Right atrium auricular region (tissue), 2 donors: ENCODE measurements around the gene GALNT15. TPM values are rescaled to one million over a fixed set of nuclear protein-coding genes. Genes with fewer than 3 reads are reported as not detected.
A peak's percentile ranks its signal among the peaks of the same experiment; 100 is the strongest.

Source experiments
- DNase-seq: peaks from one replicate; pipeline ENCODE4 v3.0.0-alpha.2; 2019; ENCODE audit warnings: low spot score
- H3K27ac ChIP-seq, 2 donors: fragments of 200-600 bp; sonication (generic); 1 replicate in 1 of 2; 2 replicates in 1 of 2; pipeline ENCODE4 v1.5.1; 2016 to 2019
- H3K27me3 ChIP-seq, 2 donors: fragments of 200-600 bp; sonication (generic); one replicate each; pipeline versions ENCODE4 v1.5.1 to v1.6.0; 2017 to 2019
- H3K36me3 ChIP-seq: fragments of 200-600 bp; sonication (generic); one replicate; pipeline ENCODE4 v1.5.1; 2016
- H3K4me1 ChIP-seq, 2 donors: fragments of 200-600 bp; sonication (generic); one replicate each; pipeline versions ENCODE4 v1.5.1 to v1.6.0; 2017 to 2019
- H3K4me3 ChIP-seq, 2 donors: fragments of 200-600 bp; sonication (generic); 1 replicate in 1 of 2; 2 replicates in 1 of 2; pipeline ENCODE4 v1.5.1; 2017 to 2019; ENCODE audit warnings: mild to moderate bottlenecking in 1 of 2, moderate library complexity in 1 of 2
- H3K9me3 ChIP-seq, 2 donors: fragments of 200-600 bp; sonication (generic); one replicate each; pipeline ENCODE4 v1.5.1; 2019
- total RNA-seq, 2 donors: library from RNA; depleted of rRNA; stranded (reverse); fragments of >200 nt; gene quantifications; one replicate each; pipeline ENCODE4 v1.1.0, GENCODE V29; 2016
- TF ChIP-seq, protein P1 (sequence below), 2 donors: fragments of 200-600 bp; sonication (generic); IDR thresholded peaks; one replicate each; pipeline ENCODE4 v1.5.1; 2019; ENCODE audit warnings: antibody characterized with exemption in 2 of 2

The GALNT15 gene
- total RNA-seq, 2 donors from 2014 or later, result 21.7 to 83.1 TPM

DNA sequence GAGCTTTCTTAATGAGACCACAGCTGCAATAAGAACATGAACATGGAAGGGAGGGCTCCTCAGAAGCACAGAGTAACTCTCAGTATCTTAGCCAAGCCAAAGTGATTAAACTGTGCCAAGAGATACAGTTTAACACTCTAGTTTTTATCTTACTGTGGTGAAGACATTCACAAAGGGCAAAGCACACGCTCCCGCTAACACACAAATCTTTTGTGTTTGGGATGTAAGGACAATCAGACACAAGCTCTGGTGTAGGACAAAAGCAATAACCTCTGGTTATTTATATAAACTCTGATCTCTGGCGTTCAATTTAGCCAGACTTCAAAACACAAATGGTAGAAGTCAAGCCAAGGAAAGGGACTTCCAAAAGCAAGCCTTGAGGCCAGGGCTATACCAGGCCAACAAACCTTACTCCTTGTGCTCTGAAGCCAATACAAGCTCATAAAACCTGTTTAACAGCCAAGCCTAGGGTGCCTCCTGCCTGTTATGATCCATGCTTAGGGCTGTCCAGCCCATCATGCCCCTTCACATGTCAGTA lies 62.4 kb downstream of the GALNT15 start:
- H3K4me1 ChIP-seq, result peaks cover 0 to 26% of the 10 kb centered on the region in 2 donors
- H3K27me3 ChIP-seq, result no peaks in the 10 kb centered on the region
- TF ChIP-seq, protein P1, sequence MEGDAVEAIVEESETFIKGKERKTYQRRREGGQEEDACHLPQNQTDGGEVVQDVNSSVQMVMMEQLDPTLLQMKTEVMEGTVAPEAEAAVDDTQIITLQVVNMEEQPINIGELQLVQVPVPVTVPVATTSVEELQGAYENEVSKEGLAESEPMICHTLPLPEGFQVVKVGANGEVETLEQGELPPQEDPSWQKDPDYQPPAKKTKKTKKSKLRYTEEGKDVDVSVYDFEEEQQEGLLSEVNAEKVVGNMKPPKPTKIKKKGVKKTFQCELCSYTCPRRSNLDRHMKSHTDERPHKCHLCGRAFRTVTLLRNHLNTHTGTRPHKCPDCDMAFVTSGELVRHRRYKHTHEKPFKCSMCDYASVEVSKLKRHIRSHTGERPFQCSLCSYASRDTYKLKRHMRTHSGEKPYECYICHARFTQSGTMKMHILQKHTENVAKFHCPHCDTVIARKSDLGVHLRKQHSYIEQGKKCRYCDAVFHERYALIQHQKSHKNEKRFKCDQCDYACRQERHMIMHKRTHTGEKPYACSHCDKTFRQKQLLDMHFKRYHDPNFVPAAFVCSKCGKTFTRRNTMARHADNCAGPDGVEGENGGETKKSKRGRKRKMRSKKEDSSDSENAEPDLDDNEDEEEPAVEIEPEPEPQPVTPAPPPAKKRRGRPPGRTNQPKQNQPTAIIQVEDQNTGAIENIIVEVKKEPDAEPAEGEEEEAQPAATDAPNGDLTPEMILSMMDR (IDR thresholded peaks at IDR 0.05), result no peak
- DNase-seq, result no peak
- no peaks in the 10 kb centered on the region for H3K36me3 ChIP-seq
- H3K4me3 ChIP-seq, result no peak overlapping the region
- H3K27ac ChIP-seq, result peak overlapping the region in 1 of 2 donors; percentile 2
- no peaks in the 10 kb centered on the region for H3K9me3 ChIP-seq

DNA sequence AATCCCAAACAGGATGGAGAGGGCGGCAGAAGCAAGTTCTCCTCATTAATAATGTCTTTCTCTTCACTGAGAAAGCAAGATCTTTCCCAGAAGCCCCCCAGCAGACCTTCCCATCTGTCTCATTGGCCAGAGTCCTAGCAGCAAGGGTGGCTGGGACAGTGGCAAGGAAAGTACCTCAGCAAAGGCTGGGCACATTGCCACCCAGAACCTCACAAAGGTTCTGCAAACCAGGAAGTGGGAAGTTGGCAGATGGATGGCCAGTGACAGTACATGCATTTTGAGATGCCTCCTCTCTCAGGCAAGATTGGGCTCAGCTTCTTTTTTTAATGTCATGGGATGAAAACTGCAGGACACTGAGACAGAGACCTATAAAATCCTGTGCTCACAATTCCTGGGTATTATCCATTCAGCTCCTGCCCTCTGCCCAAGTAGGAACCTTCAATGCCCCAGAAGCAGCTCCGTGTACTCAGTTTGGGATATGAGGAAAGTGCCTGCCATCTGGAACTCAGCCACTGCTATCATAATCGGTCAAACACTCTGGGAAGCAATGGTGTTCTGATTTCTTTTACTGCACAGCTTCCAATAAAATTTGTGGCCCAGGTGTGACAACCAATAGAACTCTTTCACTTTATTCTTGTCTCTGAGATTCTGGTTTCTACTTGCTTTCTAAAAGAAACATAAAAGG lies 64.7 kb downstream of the GALNT15 start:
- Histone ChIP-seq H3K4me1 (peaks cover 0 to 34% of the 10 kb centered on the region in 2 donors), H3K27ac (no peak overlapping the region), H3K36me3 (no peaks in the 10 kb centered on the region), H3K4me3 (no peak overlapping the region), H3K9me3 (no peaks in the 10 kb centered on the region), H3K27me3 (no peaks in the 10 kb centered on the region)
- TF ChIP-seq, protein P1 (IDR thresholded peaks at IDR 0.05), result no peak
- no peak for DNase-seq

DNA sequence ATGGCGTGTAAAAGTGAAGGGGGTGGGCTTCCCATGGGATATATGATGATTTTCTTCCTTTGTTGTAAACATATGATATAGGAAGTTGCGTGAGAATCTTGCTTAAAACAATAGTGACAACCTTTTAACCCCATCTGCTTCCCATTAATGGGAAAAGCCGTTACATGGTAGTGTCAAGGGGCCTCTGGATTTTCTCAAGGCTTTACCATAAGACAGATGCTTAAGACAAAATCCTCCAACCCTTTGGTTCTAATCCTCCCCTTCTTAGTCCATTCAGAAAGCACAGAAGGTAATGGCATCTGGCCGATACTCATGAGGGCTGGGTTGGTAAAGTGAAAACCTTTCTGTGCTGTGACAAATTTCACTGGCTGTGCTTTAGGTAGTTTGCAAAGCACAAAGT lies 65.3 kb downstream of the GALNT15 start:
- H3K27ac ChIP-seq, result peak overlapping the region in 1 of 2 donors; percentile 33
- TF ChIP-seq, protein P1 (IDR thresholded peaks at IDR 0.05), result no peak
- H3K36me3 ChIP-seq, result no peaks in the 10 kb centered on the region
- DNase-seq, result no peak
- no peaks in the 10 kb centered on the region for H3K27me3 ChIP-seq
- no peaks in the 10 kb centered on the region for H3K9me3 ChIP-seq
- H3K4me1 ChIP-seq, result peaks cover 0 to 39% of the 10 kb centered on the region in 2 donors
- H3K4me3 ChIP-seq, result no peak overlapping the region

DNA sequence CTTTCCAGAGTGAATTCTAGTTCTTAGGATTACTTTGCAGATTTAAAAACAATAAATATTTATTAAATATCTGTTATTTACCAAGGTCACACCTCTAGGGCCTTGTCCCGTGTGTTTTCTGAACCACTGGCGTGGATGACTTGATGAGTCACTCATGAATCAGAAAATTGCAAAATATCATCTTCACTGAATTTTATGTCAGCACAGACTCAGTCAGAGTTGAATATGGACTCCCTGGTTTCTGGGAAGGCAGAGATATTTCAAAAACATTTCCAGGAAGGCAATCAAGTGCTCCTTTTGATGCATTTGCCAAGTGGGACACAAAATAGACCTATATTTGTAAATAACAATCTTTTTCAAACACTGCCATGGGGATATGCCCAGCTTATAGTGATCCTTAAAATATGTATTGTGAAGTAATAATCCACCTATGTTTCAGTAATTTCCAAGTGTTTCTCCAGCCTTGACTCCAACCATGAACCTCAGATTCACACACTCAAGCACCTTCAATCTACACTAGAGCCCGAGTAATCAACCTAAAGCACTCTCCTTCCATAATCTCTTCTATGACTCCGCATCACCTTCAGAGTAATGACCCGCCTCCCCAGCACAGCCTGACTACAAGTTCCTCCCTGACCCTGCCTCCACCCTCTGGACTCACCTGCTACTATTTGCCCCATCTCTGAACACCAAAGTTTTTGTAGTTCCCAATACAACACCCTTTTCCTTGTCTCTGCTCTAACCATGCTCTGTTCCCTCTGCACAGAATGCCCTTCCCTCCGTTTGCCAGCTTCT lies 65.9 kb downstream of the GALNT15 start:
- Histone ChIP-seq H3K4me3 (no peak overlapping the region), H3K36me3 (no peaks in the 10 kb centered on the region), H3K4me1 (peaks cover 0 to 41% of the 10 kb centered on the region in 2 donors), H3K27ac (peak overlapping the region; percentile 13 to 45), H3K9me3 (no peaks in the 10 kb centered on the region), H3K27me3 (no peaks in the 10 kb centered on the region)
- no peak for DNase-seq
- TF ChIP-seq, protein P1 (IDR thresholded peaks at IDR 0.05), result no peak

DNA sequence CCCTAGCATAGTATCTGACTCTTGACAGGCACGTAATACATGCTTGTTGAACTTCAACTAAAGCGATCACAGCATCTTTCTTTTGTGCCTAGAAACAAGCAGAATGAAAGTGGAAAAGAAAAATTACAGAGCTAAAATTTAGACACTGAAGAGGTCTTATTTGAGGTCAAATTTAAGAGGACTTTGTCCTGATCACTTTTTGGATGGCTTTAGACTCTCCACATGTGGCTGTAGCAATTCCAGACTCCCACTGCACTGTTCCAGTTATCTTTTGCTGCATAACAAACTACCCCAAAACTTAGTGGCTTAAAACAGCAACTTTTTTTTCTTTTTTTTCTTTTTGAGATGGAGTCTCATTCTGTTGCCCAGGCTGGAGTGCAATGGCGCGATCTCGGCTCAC lies 66.7 kb downstream of the GALNT15 start:
- Histone ChIP-seq H3K36me3 (no peaks in the 10 kb centered on the region), H3K27me3 (no peaks in the 10 kb centered on the region), H3K4me1 (peaks cover 0 to 41% of the 10 kb centered on the region in 2 donors), H3K27ac (no peak overlapping the region), H3K9me3 (no peaks in the 10 kb centered on the region), H3K4me3 (no peak overlapping the region)
- no peak for DNase-seq
- TF ChIP-seq, protein P1 (IDR thresholded peaks at IDR 0.05), result no peak
